Measurements from ENCODE around the gene ARNT2.
"Not testable (repeated sequence)": the region's sequence is repeated elsewhere in the genome, so short reads cannot be mapped to it uniquely, and the experiment has no call there.

The ARNT2 gene

DNA sequence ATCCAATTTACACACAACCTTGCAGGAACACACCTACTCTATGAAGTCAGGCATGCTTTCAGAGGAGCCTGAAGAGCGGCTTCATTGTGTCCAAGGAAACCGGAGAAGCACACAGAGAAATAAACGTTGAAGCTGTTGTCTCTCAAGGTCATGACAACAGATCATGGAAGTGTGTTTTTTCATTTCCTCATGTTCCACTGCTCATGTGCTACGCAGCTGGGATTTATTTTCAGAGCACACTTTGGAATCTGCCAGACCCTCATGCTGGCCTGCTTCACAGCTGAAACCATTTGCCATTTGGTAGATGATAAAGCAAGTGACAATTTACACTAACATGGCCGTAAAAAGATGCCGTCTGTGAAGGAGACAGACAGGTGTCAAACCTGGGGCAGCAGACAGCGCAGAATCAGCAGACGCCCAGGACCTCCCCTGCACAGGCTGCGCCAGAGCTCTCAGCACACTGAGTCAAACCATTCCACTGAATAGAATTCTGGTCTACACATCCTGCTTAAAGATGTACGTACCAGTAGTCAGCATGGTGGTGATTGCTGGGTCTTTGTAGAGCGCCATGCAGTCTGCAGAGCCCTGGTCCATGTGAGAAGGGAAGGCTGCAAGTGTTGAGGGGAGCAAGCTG lies 99.3 kb downstream of the ARNT2 start:
- peaks cover 22% of the 10 kb centered on the region for H3K36me3 ChIP-seq
- H3K9me3 ChIP-seq, result peaks cover 8% of the 10 kb centered on the region; the same call in 1 of the 2 replicates
- no peaks in the 10 kb centered on the region for H3K27me3 ChIP-seq
- no peak overlapping the region for H3K9ac ChIP-seq
- 0 out of 2 replicates have a peak, but pooled peaks cover 4% of the 10 kb centered on the region for H3K4me1 ChIP-seq
- H3K27ac ChIP-seq, result no peak overlapping the region
- no peak overlapping the region for H3K4me2 ChIP-seq
- TF ChIP-seq Cebpa-rat (IDR thresholded peaks at IDR 0.05), result no peak
- H4K20me1 ChIP-seq, result no peaks in the 10 kb centered on the region
- H3K4me3 ChIP-seq, result no peak overlapping the region

DNA sequence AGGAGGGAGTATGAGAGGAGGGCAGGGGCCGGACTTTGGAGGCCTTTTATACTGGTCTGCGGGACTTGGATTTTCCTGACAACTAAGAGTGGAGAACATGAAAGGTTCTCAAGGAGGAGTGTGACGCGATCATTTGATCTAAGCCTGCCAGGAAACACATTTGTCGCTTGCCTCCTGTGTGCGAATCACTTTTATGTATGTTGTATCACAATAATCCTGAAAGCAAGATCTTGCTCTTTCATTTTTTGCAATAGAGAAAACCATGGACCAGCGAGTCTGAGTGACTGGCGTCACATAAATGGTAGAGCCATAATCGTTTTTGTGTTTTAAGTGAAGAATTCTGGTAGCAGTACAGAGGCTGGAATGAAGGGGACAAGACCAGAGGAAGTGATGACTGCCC lies 100.7 kb downstream of the ARNT2 start:
- H4K20me1 ChIP-seq, result no peaks in the 10 kb centered on the region
- H3K4me2 ChIP-seq, result no peak overlapping the region
- peaks cover 27% of the 10 kb centered on the region for H3K36me3 ChIP-seq
- no peaks in the 10 kb centered on the region for H3K4me1 ChIP-seq
- H3K9ac ChIP-seq, result no peak overlapping the region
- no peak for TF ChIP-seq Cebpa-rat (IDR thresholded peaks at IDR 0.05)
- no peaks in the 10 kb centered on the region for H3K27me3 ChIP-seq
- H3K27ac ChIP-seq, result no peak overlapping the region
- no peak overlapping the region for H3K4me3 ChIP-seq
- H3K9me3 ChIP-seq, result peaks cover 8% of the 10 kb centered on the region; the same call in 1 of the 2 replicates

DNA sequence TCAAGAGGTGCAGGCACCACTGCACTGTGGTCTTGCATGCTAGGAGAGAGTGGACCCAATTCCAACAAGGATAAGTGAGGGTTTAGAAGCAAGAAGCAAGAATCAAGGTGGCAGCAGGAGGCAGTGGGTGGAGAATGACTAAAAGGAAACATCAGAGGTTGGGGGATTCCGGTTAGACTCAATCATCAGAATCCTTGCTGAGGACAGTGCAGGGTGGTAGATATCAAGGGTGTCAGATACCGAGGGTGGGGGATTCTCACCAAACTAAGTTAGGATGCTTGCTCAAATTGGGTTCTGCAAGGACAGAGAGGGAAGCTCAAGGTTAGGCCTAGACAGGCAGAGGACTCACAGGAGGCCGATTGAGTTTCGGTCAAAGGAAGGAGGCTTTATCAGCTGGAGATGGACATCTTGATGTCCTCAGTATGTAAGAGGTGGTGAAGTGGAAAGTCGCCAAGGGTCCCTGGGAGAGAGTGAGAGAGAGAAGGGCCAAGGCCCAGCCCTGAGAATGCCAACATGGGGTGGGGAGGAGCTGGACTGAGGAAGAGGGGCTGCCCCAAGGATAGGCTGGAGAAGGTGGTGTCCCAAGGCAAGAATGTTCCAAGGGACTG lies 102.2 kb downstream of the ARNT2 start:
- Histone ChIP-seq H3K4me3 (no peak overlapping the region), H3K27ac (no peak overlapping the region), H3K9me3 (peaks cover 8% of the 10 kb centered on the region; the same call in 1 of the 2 replicates), H3K4me2 (no peak overlapping the region), H3K9ac (no peak overlapping the region), H4K20me1 (no peaks in the 10 kb centered on the region), H3K4me1 (no peaks in the 10 kb centered on the region), H3K36me3 (peaks cover 27% of the 10 kb centered on the region), H3K27me3 (no peaks in the 10 kb centered on the region)
- TF ChIP-seq Cebpa-rat (IDR thresholded peaks at IDR 0.05), result no peak

DNA sequence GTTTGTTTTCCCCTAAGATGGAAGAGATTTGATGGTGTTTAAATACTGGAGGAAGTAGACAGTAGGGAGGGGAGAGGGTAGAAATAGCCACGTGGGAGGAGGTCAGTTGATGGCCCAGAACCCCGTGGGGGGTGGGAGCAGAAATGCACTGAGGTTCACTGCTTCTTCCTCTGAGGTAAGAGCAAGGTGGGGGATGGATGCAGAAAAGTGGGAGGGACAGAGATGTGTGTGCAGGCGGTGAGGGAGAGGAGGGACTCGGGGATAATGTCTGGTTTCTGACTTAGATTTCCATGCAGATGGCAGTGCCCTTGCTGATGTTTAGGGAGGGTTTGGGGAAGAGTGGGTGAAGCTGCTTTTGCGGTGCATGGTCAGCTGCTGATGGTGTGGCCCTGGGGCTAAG lies 102.9 kb downstream of the ARNT2 start:
- no peak for TF ChIP-seq Cebpa-rat (IDR thresholded peaks at IDR 0.05)
- Histone ChIP-seq H3K4me1 (no peaks in the 10 kb centered on the region), H3K9ac (no peak overlapping the region), H3K4me2 (no peak overlapping the region), H3K27ac (no peak overlapping the region), H3K27me3 (no peaks in the 10 kb centered on the region), H4K20me1 (no peaks in the 10 kb centered on the region), H3K36me3 (peaks cover 27% of the 10 kb centered on the region), H3K9me3 (peaks cover 8% of the 10 kb centered on the region; the same call in 1 of the 2 replicates), H3K4me3 (no peak overlapping the region)

DNA sequence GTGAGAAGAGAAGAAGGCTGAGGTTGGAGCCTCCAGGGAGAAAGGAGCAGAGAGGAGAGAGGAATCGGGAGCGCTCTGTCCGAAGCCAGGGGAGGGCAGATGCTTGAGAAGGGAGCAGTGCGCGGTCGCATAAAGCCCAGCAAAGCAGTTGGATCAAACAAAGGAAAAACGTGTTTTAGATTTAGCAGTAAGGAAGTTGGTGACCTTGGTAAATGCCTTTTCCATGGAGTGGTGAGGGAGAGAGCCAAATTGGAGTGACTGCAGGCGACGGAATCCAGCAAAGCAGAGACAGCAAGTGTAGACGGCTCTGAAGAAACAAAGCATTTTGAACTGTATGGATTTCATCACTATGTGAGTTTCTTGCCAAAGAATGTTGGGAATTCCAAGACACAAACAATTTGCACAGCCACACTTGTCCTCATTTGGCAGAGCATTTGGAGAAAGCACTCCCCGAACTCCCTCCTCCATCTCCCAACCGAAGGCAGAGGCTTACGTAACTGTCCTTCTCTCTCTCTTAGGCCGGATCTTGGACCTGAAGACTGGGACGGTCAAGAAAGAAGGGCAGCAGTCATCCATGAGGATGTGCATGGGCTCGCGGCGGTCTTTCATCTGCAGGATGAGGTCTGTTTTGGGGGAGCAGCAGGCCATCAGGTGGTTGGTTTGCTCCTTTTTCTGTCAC lies 103.6 kb downstream of the ARNT2 start:
- H3K9me3 ChIP-seq, result peaks cover 8% of the 10 kb centered on the region; the same call in 1 of the 2 replicates
- TF ChIP-seq Cebpa-rat (IDR thresholded peaks at IDR 0.05), result no peak
- peaks cover 27% of the 10 kb centered on the region for H3K36me3 ChIP-seq
- no peak overlapping the region for H3K4me3 ChIP-seq
- H3K4me2 ChIP-seq, result no peak overlapping the region
- H3K27me3 ChIP-seq, result no peaks in the 10 kb centered on the region
- H4K20me1 ChIP-seq, result no peaks in the 10 kb centered on the region
- no peak overlapping the region for H3K27ac ChIP-seq
- no peaks in the 10 kb centered on the region for H3K4me1 ChIP-seq
- H3K9ac ChIP-seq, result no peak overlapping the region

DNA sequence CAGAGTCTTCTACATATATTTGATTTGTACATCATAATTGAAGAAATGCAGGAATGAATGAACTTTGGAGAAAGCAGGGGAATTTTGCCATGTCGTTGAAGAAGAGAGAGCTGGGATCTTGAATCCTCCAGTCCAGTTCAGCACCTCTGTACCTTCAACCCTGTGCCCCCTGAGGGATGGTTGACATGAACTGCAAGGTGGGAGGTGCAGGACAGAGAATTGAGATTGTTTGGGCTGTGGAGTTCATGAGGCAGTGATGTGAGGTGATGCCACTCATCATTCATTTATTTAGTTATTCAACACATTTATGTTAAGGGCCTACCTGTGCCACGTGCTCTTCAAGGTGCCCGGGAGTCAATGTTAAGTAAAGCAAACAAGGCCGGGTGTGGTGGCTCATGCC lies 104.6 kb downstream of the ARNT2 start:
- H3K27ac ChIP-seq, result no peak overlapping the region
- H3K4me3 ChIP-seq, result no peak overlapping the region
- H3K9me3 ChIP-seq, result peaks cover 8% of the 10 kb centered on the region; the same call in 1 of the 2 replicates
- H3K4me1 ChIP-seq, result peaks cover 8% of the 10 kb centered on the region
- no peak overlapping the region for H3K4me2 ChIP-seq
- H4K20me1 ChIP-seq, result no peaks in the 10 kb centered on the region
- peaks cover 25% of the 10 kb centered on the region for H3K36me3 ChIP-seq
- no peak overlapping the region for H3K9ac ChIP-seq
- H3K27me3 ChIP-seq, result no peaks in the 10 kb centered on the region
- no peak for TF ChIP-seq Cebpa-rat (IDR thresholded peaks at IDR 0.05)

DNA sequence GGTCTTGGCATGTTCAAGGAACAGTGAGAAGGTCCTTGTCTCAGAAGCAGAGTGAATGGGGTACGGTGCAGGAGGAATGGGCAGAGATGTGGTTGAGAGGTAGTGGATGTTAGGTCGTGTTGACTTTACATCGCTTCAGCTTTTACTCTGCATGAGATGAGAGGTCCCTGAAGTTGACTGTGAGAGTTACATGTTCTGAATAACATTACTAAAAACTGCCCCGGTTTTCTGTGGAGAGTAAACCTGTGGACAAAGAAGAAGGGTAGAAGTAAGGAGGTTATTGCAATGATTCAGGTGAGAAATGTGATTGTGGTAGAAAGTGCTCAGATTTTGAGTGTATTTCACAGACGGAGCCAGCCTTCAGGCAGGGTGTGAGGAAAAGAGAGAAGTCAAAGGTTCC lies 105.6 kb downstream of the ARNT2 start:
- no peak for TF ChIP-seq Cebpa-rat (IDR thresholded peaks at IDR 0.05)
- no peaks in the 10 kb centered on the region for H3K27me3 ChIP-seq
- peaks cover 17% of the 10 kb centered on the region for H3K4me1 ChIP-seq
- no peak overlapping the region for H3K9ac ChIP-seq
- H3K4me2 ChIP-seq, result no peak overlapping the region
- peaks cover 4% of the 10 kb centered on the region; the same call in 1 of the 2 replicates for H3K9me3 ChIP-seq
- H3K36me3 ChIP-seq, result peaks cover 19% of the 10 kb centered on the region
- H4K20me1 ChIP-seq, result no peaks in the 10 kb centered on the region
- H3K4me3 ChIP-seq, result no peak overlapping the region
- no peak overlapping the region for H3K27ac ChIP-seq

DNA sequence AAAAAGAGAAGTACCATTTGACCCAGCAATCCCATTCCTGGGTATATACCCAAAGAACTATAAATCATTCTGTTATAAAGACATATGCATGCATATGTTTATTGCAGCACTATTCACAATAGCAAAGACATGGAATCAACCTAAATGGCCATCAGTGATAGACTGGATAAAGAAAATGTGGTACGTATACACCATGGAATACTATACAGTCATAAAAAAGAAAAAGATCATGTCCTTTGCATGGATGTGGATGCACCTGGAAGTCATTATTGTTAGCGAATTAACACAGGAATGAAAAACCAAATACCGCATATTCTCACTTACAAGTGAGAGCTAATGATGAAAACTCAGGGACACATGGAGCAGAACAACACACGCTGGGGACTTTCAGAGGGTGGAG lies 106.8 kb downstream of the ARNT2 start:
- not testable (repeated sequence) for H3K9me3 ChIP-seq, H3K9ac ChIP-seq, H3K4me2 ChIP-seq, H3K27me3 ChIP-seq, H3K4me3 ChIP-seq, H4K20me1 ChIP-seq, H3K27ac ChIP-seq
- Histone ChIP-seq H3K36me3 (peaks cover 15% of the 10 kb centered on the region; the same call in 1 of the 2 replicates), H3K4me1 (peaks cover 17% of the 10 kb centered on the region)

DNA sequence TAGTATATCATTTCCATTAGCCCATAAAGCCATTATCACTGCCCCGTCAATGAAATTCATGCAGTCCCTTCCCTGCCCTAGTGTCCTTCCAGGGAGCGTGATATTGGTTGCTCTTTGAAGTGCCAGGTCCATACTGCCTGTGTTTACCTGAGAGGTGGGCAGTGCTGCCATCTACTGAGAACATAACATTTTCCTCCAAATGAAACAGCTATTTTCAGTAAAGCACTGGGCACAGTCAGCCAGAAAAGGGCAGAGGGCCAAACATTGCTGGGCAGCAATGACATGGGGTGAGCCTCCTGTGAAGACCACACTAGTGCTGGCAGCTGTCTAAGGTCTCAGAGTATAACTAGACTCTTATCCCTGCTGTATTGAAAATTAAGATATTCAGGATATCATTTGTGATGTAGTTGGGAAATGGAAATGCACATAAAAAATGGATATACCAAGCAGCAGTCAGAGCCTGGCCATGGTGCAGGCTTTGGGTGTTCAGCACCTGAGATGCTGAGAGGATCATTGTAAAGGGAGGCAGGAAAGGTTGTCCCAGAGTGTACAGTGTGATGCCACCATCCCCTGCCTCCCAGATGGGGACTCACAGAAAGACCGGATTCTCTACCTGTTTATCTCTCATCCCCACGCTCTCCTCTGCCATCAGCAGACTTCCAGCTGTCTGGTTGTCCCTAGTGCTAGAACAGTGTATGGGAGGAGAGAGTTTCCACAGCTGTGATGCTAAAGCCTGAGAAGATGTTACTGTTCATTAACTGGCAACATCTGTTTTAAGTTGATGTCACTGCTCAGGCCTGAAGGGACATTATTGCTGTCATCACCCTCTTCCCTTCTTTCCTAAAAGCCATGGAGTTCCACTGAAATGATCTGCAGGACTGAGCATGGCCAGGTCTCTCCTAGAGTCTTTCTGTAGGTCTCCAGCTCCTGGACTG lies 108.8 kb downstream of the ARNT2 start:
- Histone ChIP-seq H4K20me1 (no peaks in the 10 kb centered on the region), H3K9me3 (peaks cover 8% of the 10 kb centered on the region), H3K4me1 (peaks cover 17% of the 10 kb centered on the region), H3K36me3 (peaks cover 10% of the 10 kb centered on the region; the same call in 1 of the 2 replicates), H3K27ac (no peak overlapping the region), H3K9ac (no peak overlapping the region), H3K4me2 (no peak overlapping the region; the same call in 1 of the 2 replicates), H3K4me3 (no peak overlapping the region), H3K27me3 (no peaks in the 10 kb centered on the region)
- no peak for TF ChIP-seq Cebpa-rat (IDR thresholded peaks at IDR 0.05)
